Stimulated activated CD4-positive, alpha-beta T cell treated with anti-CD3 and anti-CD28 coated beads, Interleukin-1b, Interleukin-23, amount 100 ng/mL, for 48 hours (primary cell): Measurements from ENCODE around the gene P2RY11.

Experiments
- DNase-seq: peaks from one replicate; pipeline ENCODE4 v3.0.0-alpha.2; 2020

The P2RY11 gene

DNA sequence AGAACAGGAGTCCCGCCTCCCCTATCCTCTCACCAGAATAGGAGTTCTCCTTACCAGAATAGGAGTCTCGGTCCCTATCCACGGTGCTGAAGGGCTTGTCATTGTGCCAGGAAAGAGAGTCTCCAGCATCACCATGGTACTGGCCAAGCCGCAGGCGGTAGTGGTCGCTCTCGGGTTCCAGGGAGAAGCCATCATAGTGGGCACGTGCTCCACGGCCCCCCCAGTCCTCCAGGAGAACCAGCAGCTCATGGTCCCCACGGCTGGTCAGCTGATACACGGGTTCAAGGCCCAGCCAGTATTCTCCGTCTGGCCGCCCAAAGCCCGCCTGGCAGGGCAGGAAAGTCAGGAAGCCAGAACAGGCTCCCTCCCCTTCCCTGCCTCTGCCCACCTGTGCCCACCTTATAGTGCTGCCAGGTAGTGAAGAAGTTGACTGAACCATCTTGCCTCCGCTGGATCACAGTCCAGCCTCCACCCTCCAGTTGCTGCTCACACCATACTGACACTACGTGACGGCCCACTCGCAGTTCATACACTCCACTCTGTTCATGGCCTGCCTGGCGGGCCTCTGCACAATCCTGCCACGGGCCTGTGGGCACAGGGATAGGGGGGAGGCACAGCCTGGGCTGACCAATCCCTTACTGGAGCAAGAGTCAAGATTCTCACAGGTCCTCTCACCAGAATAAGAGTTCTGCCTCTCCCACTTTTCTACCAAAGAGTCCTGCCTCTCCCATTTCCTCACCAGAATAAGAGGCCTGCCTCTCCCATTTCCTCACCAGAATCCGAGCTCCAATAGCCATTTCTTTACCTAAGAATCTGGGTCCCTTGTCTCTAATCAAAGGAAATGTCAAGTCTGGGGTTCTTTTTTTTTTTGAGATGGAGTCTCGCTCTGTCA lies 18.0 kb upstream of the P2RY11 start:
- DNase-seq: no peak

DNA sequence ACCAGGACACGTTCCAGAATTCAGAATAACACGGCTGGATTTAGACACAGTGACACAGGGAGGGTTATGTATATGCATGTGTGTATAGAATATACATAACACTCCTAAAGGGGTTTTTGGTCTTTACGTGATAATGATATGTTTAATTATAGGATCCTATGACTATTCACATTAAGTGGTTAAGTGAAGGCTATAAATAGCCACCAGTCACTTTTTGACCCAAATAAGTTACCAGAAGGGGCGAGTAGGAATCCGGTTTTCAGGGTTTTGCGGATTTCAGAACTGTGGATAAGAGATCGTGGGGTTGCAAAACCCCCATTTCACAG lies 15.9 kb upstream of the P2RY11 start:
- DNase-seq: no peak

DNA sequence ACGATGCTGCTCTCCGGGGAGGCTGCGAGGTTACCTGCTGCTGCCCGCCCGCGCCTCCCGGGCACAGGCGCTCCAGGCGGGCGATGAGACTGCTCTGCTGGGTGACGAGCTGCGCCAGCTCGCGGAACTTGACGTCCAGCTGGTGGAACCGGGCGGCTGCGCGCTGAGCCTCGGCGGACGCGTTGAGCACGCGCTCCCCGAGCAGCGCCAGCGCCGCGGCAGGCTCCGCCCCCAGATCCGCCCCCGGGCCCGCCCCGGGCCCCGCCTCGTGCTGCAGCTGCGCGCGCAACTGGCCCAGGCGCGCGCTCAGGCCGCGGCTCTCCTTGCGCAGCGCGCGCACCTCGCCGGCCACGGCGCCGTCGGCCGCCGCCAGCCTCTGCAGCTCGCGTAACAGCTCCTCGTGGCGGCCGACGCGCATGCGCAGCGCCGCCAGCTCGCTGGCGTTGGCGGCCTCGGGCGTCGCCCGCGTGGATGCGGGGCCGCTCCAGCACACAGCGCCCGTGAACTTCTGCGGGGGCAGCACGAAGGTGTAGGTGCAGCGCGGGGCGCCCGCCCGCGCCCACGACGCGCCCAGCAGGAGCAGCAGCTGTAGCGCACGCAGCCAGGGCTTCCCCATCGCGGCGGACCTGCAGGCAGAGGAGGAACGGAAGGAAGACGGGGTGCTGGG lies 15.4 kb upstream of the P2RY11 start:
- peak; percentile 90 for DNase-seq

DNA sequence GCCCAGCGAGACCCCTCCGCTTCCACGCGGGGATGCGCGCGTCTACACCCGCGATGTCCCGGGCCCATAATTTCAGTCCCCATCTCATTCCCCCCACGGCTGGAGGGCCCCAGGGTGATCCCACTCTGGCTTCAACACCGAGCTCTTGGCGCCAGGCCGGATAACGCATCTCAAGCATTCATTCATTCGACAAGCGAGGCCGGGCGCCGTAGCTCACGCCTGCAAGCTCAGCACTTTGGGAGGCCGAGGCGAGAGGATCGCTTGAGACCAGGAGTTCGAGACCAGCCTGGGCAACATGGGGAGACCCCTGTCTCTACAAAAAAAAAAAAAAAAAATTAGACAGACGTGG lies 14.9 kb upstream of the P2RY11 start:
- DNase-seq: no peak

DNA sequence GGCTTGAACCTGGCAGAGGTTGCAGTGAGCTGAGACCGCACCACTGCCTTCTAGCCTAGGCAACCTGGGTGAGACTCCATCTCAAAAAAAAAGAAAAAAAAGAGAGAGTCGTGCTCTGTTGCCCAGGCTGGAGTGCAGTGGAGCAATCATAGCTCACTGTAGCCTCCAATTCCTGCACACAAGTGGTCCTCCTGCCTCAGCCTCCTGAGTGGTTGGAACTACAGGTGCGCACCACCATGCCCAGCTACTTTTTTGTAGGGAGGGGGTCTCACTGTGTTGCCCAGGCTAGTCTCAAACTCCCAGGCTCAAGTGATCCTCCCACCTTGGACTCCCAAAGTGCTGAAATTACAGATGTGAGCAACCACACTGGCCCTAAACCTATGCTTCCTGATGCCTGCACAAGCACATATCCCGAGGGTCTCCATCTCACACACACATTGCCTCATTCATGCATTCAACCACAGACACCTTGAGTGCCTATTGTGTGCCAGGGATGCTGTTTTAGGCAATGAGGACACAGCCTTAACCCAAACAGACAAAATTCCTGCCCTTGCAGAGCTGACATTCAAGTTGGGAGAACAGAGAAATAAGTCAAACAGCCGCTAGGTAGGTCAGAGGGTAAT lies 11.2 kb upstream of the P2RY11 start:
- DNase-seq: no peak

DNA sequence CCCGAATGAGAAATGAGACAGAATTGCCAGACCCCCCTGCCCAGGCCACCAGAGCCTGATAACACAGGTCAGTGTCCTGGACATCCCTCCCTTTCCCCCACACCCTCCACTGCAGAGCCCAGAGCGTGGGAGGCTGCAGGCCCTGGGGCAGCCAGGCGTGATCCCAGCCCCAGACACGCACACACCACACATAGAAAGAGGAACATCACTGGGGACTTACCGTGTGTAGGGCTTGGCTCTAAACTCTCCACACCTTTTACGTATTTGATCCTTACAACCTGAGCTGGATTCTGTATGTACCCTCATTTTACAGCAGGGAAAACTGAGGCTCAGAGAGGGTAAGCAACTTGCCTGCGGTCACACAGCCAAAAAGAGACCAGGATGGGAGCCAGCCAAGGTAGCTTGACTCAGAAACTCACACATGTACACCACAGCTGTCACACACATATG lies 8.7 kb upstream of the P2RY11 start:
- no peak for DNase-seq

DNA sequence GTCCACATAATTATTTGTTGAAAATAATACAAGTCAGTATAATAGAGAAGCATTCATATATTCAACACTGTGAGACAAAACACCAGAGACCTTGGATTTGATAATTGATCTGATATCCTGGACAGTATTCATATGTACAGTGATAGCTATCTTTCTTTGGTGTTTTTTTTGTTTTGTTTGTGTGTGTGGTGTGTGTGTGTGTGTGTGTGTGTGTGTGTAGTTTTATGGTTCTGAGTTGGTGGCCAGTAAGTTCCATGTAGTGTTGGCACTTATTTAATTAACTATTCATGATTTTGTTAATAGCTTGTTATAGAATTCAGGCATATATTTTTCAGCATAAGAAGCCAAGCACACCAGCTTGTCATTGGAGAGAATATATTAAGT lies 7.4 kb upstream of the P2RY11 start:
- no peak for DNase-seq

DNA sequence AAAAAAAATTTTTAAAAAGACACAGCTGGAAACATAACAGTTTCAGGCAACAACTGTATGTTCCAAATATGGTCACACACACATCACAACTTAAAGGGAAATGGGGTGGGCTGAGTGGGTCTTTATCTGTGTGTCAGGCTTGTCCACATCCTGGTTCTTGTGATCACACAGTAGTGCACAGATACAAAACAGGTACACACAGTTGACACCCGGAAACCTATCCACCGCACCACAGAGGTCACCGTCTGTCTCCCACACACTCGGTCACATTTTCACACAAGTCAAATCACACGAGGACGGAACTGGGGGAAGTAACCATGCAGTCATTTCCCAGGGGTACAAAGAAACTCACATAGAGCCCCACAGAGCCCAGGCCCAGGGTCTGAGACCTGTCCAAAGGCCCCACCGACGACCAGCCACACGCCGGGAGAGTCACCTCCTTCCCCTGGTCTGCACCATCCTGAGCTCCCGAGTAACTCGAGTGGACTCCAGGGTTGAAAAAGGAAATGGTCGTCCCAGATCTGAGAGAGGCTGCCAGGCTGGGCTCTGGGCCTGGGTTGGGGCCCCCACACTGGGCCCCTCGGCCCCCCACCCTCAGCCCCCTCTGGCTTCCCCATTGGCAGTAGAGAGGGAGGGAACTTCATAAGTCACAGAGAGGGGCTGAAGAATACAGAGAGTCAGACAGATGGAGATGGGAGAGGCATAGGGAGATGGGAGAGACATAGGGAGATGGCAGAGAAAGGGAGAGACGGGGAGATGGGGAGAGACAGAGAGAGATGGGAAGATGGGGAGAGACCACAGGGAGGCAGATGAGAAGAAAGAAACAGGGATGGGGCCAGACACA lies 6.6 kb upstream of the P2RY11 start:
- DNase-seq: peak; percentile 85

DNA sequence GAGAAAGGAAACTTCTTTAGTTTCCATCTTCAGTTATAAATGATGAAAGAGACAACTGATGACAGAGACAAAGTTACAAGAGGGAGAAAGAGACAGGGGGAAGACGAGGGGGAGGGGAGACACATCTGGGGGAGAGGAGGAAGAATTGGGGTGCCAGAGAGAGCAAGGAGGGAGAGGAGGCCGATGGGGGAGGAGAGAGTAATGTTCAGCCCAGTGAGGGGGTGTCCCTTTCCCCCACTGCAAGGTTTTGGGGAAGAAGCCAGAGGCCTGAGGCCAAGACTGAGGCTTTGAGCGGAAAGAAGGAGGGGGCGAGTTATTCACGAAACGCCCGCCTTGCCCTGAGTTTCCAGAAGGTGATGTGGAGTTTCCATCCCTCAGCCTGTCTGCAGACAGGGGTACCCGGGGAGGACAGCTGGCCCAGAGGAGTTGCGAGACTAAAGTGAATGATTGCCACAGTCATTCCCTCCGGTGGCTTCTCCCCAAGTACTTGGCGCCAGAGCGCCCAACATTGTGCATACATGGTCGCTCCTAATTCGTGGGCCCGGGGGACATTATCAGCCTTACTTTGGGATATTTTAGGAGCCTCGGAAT lies 5.9 kb upstream of the P2RY11 start:
- DNase-seq: peak; percentile 91

DNA sequence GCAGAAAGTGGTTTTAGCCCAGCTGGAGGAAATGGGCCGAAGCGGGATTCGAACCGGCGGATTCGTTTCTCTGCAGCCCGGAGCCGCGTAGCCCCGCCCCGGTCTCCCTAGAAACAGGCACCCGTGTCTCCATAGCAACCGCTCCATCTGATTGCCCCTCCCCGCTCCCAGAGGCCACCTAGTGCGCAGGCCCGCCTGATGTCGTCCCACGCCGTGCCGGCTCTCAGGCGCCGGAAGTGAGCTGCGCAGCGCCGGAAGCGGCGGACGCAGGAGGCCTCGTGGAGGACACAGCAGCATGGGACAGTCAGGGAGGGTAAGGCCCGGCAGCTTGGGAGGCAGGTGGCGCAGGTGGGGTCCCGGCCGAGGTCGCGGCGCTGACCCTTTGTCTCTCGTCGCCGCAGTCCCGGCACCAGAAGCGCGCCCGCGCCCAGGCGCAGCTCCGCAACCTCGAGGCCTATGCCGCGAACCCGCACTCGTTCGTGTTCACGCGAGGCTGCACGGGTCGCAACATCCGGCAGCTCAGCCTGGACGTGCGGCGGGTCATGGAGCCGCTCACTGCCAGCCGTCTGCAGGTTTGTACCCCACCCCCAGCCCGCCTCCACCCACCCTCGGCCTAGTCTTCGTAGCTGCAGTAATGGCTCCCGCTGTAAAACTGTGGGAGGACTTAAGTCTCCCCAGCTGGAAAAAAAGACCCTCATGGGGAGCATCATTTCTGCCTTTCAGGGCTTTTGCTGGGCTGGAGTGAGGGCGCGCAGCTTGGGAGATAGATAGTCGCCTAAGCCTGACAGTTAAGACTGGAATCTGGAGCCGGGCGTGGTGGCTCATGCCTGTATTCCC lies 5.2 kb upstream of the P2RY11 start, which contains the start of gene PPAN:
Gene PPAN, plus strand, starts transcription at position 263 of the 837 bp plus-strand sequence. Its CDS starts 33 bp downstream, at position 296.
- DNase-seq: peak; percentile 99

DNA sequence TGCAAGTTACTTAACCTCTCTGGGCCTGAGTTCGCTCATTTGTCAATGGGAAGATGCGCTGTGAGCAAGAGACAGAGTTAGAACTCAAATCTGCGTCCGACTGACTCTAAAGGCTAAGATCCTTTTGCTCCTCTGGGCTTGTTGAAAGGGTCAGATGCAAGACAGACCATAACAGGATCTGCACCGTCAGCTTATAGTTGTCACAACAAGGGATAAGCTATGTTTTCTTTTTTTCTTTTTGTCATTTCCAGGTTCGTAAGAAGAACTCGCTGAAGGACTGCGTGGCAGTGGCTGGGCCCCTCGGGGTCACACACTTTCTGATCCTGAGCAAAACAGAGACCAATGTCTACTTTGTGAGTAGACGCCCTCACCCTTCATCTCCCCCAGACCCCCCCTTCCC lies 4.2 kb upstream of the P2RY11 start:
- DNase-seq: no peak

DNA sequence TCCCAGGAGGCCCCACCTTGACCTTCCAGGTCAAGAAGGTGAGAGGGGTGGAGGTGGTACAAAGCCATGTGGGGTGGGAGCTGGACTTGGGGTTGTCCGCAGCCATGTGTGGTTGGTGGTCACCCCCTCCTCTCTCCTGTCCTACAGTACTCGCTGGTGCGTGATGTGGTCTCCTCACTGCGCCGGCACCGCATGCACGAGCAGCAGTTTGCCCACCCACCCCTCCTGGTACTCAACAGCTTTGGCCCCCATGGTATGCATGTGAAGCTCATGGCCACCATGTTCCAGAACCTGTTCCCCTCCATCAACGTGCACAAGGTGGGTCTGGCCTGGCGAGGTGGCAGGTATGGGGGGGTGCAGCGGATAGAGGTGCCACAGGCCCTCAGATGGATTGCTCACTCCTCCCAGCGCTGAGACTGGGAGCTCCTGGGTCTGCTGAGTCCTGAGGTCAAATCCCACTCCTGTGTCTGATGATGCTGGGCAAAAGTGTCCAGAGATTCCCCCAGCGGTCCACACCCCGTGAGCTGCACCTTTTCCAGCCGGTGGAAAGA lies 3.6 kb upstream of the P2RY11 start:
- no peak for DNase-seq

DNA sequence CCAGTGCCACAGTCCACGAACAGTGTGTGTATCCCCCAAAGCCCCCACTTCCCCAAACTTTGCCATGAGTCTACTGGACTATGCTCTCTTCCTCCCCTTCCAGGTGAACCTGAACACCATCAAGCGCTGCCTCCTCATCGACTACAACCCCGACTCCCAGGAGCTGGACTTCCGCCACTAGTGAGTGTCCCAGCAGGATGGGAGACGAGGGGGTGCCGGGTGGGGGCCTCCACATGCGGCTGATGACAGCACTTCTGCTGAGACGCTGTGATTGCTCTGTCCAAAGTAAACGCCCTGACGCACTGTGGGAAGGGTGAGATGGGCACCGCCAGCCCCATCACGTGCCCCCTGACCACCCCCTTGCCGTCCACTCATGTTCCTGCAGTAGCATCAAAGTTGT lies 2.0 kb upstream of the P2RY11 start:
- DNase-seq: no peak

DNA sequence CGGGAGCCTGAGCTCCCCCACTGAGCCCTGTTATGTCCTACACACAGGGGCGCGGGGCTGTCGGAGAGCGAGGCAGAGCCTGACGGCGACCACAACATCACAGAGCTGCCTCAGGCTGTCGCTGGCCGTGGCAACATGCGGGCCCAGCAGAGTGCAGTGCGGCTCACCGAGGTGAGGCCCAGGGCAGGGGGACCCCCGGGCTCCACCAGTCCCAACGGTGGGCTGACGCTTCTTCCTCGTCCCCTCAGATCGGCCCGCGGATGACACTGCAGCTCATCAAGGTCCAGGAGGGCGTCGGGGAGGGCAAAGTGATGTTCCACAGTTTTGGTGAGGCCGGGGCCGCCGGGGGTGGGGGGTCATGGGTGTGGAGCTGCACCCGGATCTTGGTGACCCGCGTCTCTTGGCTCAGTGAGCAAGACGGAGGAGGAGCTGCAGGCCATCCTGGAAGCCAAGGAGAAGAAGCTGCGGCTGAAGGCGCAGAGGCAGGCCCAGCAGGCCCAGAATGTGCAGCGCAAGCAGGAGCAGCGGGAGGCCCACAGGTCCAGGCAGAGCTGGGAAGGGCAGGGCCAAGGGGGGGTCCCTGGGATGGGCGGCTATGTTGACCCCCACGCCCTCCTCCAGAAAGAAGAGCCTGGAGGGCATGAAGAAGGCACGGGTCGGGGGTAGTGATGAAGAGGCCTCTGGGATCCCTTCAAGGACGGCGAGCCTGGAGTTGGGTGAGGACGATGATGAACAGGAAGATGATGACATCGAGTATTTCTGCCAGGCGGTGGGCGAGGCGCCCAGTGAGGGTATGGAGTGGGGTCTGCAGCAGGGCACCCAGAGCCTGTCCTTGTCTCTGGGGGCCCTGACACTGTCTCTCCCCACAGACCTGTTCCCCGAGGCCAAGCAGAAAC lies 1.2 kb upstream of the P2RY11 start:
- no peak for DNase-seq

DNA sequence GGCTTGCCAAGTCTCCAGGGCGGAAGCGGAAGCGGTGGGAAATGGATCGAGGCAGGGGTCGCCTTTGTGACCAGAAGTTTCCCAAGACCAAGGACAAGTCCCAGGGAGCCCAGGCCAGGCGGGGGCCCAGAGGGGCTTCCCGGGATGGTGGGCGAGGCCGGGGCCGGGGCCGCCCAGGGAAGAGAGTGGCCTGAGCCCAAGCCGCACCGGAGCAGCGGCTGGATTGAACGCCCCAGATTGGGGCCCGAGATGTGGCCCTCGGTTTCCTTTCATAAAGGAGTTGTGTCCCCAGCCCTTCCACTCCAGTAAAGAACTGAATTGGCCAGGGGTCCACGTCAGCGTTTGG lies 548 bp upstream of the P2RY11 start:
- DNase-seq: no peak

DNA sequence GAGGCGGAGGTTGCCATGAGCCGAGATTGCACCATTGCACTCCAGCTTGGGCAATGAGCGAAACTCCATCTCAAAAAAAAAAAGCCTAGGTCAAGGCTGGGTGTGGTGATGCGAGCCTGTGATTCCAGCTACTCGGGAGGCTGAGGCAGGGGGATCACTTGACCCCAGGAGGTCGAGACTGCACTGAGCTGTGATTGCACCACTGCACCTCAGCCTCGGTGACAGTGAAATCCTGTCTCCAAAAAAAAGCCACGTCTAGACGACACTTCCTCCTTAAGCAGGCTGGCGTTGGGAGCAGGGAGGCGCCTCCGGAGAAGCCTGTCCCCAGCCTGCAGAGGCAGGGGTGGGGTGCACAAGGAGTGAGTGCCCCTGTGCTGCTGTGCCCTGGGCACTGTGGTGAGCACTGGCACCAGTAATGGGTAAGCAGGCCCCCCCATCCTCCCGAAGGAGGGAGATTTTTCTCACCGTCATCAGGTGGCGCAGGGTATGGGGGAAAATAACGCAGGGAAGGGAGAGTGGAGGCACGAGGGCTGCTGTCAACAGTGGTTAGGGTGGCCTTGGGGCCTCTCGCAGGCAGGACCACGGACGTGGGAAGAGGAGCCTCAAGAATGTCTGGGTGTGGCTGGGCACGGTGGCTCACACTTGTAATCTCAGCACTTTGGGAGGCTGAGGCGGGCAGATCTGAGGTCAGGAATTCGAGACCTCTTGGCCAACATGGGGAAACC lies 706 bp downstream of the P2RY11 start:
- peak; percentile 66 for DNase-seq

DNA sequence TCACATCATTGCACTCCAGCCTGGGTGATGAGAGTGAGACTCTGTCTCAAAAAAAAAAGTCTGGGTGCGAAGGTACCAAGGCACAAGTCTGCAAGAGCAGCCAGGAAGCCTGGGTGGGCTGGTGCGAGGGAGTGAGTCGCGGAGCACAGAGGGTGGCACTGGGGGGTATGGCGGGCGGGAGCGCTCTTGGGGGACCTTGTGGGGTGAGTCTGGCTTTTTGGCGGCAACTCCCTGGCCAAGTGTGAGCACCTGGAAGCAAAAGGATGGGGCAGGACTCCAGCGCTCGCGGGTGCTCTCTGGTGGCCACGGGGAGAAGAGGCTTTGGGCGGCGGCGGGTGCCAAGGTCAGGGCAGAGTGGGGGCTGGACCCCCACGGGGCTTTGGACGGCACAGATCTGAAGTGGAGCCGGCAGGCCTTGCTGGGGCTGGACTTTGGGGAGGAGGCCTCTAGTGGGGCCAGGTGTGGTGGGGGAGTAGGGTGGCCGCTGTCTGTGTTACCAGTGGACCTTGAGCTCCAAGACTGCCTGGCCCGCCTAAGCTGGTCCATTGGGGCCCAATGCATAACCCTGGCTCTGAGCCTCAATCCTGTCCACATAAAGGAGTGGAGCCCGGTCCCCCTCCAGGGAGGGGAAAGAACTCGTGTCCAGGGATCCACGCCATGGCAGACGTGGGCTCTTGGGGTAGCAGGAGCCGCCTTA lies 1.6 kb downstream of the P2RY11 start:
- peak; percentile 70 for DNase-seq

DNA sequence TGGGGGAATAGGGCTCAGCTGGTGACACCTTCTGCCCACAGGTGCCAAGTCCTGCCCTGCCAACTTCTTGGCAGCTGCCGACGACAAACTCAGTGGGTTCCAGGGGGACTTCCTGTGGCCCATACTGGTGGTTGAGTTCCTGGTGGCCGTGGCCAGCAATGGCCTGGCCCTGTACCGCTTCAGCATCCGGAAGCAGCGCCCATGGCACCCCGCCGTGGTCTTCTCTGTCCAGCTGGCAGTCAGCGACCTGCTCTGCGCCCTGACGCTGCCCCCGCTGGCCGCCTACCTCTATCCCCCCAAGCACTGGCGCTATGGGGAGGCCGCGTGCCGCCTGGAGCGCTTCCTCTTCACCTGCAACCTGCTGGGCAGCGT lies 2.1 kb downstream of the P2RY11 start:
- DNase-seq: peak; percentile 28

DNA sequence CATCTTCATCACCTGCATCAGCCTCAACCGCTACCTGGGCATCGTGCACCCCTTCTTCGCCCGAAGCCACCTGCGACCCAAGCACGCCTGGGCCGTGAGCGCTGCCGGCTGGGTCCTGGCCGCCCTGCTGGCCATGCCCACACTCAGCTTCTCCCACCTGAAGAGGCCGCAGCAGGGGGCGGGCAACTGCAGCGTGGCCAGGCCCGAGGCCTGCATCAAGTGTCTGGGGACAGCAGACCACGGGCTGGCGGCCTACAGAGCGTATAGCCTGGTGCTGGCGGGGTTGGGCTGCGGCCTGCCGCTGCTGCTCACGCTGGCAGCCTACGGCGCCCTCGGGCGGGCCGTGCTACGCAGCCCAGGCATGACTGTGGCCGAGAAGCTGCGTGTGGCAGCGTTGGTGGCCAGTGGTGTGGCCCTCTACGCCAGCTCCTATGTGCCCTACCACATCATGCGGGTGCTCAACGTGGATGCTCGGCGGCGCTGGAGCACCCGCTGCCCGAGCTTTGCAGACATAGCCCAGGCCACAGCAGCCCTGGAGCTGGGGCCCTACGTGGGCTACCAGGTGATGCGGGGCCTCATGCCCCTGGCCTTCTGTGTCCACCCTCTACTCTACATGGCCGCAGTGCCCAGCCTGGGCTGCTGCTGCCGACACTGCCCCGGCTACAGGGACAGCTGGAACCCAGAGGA lies 2.6 kb downstream of the P2RY11 start:
- no peak for DNase-seq
